DND-41 (cell line): ENCODE measurements around the gene DIS3L.
"Not testable (repeated sequence)": the region's sequence is repeated elsewhere in the genome, so short reads cannot be mapped to it uniquely, and the experiment has no call there.

ENCODE experiments used
- ATAC-seq: fragments of 200-7000 bp; cut with Tn5 transposase; 3 replicates; pipeline ENCODE4 v1.9.1; 2021; ENCODE audit warnings: low read depth; ENCODE audit not compliant: insufficient read depth
- DNase-seq: peaks from one replicate; pipeline ENCODE4 v3.0.0-alpha.2; 2020
- H2AFZ ChIP-seq: 2 replicates; pipeline ENCODE4 v1.6.0; 2012; ENCODE audit warnings: low read depth, low read length
- H3K27ac ChIP-seq: 2 replicates; pipeline ENCODE4 v1.5.1; 2012; ENCODE audit warnings: low read length, inconsistent platforms
- H3K27me3 ChIP-seq: fragments of 200-600 bp; sonication (generic); 2 replicates; pipeline ENCODE4 v1.6.0; 2012; ENCODE audit warnings: low read length, mild to moderate bottlenecking, inconsistent platforms; ENCODE audit not compliant: insufficient read depth, poor library complexity
- H3K36me3 ChIP-seq: 2 replicates; pipeline ENCODE4 v1.5.1; 2012; ENCODE audit warnings: low read length, inconsistent platforms; ENCODE audit not compliant: insufficient read depth
- H3K4me1 ChIP-seq: 2 replicates; pipeline ENCODE4 v1.5.1; 2012; ENCODE audit warnings: mild to moderate bottlenecking, low read length; ENCODE audit not compliant: insufficient read depth
- H3K4me2 ChIP-seq: 2 replicates; pipeline ENCODE4 v1.6.0; 2012; ENCODE audit warnings: mild to moderate bottlenecking, moderate library complexity, low read length, inconsistent platforms; ENCODE audit not compliant: insufficient read depth
- H3K4me3 ChIP-seq, 2 experiments: fragments of 200-600 bp in 1 of 2; shearing (Covaris generic) in 1 of 2; 2 replicates each; pipeline ENCODE4 v1.5.1; 2012 to 2016; ENCODE audit warnings: inconsistent platforms in 2 of 2, low read length in 2 of 2, mild to moderate bottlenecking in 2 of 2, low read depth in 1 of 2, moderate library complexity in 1 of 2
- H3K79me2 ChIP-seq: 2 replicates; pipeline ENCODE4 v1.6.0; 2012; ENCODE audit warnings: low read length, inconsistent platforms; ENCODE audit not compliant: insufficient read depth
- H3K9ac ChIP-seq: 2 replicates; pipeline ENCODE4 v1.6.0; 2012; ENCODE audit warnings: low read depth, mild to moderate bottlenecking, inconsistent platforms, low read length, moderate library complexity
- H3K9me3 ChIP-seq: 2 replicates; pipeline ENCODE4 v1.5.1; 2012; ENCODE audit warnings: low read length, moderate library complexity, mild to moderate bottlenecking, inconsistent platforms; ENCODE audit not compliant: insufficient read depth, severe bottlenecking
- H4K20me1 ChIP-seq: 2 replicates; pipeline ENCODE4 v1.6.0; 2012; ENCODE audit warnings: low read length; ENCODE audit not compliant: insufficient read depth
- CTCF ChIP-seq: IDR thresholded peaks from 2 replicates; pipeline ENCODE4 v1.5.1; 2012; ENCODE audit warnings: borderline replicate concordance, low read length, moderate library complexity, mild to moderate bottlenecking; ENCODE audit not compliant: poor library complexity, severe bottlenecking; ENCODE audit errors: extremely low read depth
- EZH2 ChIP-seq: IDR thresholded peaks from 3 replicates; pipeline ENCODE4 v1.6.1; 2012; ENCODE audit warnings: borderline replicate concordance, low read depth, mild to moderate bottlenecking, moderate library complexity, low read length, inconsistent platforms; ENCODE audit not compliant: severe bottlenecking

The DIS3L gene

GRCh38 chr15:66356077-66356358, 62.6 kb downstream of the DIS3L start:
- Histone ChIP-seq H2AFZ (peak overlapping the region; percentile 77), H3K27ac (peak overlapping the region; percentile 84)

DNA sequence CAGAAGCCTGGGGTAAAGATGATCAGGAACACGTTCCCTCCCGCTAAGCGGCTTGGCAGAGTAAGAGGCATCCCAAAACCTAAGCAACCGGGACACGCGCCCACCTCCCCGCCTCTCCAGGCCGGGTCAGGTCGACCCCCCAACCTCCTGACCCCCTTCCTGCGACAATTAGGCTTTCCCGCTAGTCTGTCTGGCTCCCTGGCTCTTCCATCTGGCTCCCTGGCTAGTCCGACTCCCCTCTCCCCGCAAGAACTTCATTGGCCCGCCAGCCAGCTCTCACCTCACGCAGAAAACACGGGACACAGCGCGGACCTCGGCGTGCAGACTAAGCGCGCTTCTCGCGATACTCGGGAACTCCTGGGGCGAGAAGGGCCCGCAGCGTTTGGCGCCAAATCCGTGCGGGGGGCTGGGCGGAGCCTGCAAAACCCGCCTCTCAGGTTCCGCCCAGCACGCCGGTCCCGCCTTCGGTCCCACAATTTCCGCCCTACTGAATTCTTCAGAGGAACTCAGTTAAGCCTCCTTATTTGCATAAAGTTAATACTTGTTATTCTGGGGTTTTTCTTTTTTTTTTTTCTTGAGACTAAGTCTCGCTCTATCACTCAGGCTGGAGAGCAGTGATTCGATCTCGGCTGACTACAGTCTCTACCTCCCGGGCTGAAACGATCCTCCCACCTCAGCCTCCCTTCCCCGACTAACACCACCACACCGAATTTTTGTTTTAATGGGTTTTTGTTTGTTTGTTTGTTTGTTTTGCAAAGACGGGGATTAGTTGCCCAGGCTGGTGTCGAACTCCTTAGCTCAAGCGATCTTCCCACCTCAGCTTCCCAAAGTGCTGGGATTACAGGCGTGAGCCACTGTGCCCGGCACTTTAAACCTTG, 63.2 kb downstream of the DIS3L start, which contains the start of gene TIPIN:
Gene TIPIN (minus strand): TSS at position 327 of the 878 bp plus-strand sequence. CDS start 3,738 bp downstream, outside the sequence.
- Histone ChIP-seq H2AFZ (peak within 1 kb of the TSS; percentile 77), H3K9me3 (no peaks in the 10 kb centered on the region), H3K79me2 (peaks cover 41% of the 10 kb centered on the region), H3K4me1 (peaks cover 24% of the 10 kb centered on the region), H3K9ac (peak within 1 kb of the TSS; percentile 73), H3K27me3 (no peaks in the 10 kb centered on the region), H3K36me3 (peaks cover 12% of the 10 kb centered on the region), H3K4me2 (peak within 1 kb of the TSS; percentile 67), H3K27ac (peak within 1 kb of the TSS; percentile 84), H4K20me1 (no peaks in the 10 kb centered on the region), H3K4me3 (peak within 1 kb of the TSS; percentile 38 to 65)
- ATAC-seq = peak; percentile 96
- TF ChIP-seq CTCF = no peak
- peak; percentile 96 for DNase-seq

More at GRCh38 chr15:66356077-66356358, 62.6 kb downstream of the DIS3L start:
- Histone ChIP-seq H4K20me1 (no peaks in the 10 kb centered on the region), H3K4me1 (peaks cover 24% of the 10 kb centered on the region), H3K4me3 (peak overlapping the region; percentile 38 to 65), H3K9ac (peak overlapping the region; percentile 73), H3K27me3 (no peaks in the 10 kb centered on the region), H3K4me2 (peak overlapping the region; percentile 67), H3K9me3 (no peaks in the 10 kb centered on the region), H3K79me2 (peaks cover 41% of the 10 kb centered on the region), H3K36me3 (peaks cover 18% of the 10 kb centered on the region)
- no peak for DNase-seq
- no peak for ATAC-seq
- TF ChIP-seq EZH2 (no peak), CTCF (no peak)

DNA sequence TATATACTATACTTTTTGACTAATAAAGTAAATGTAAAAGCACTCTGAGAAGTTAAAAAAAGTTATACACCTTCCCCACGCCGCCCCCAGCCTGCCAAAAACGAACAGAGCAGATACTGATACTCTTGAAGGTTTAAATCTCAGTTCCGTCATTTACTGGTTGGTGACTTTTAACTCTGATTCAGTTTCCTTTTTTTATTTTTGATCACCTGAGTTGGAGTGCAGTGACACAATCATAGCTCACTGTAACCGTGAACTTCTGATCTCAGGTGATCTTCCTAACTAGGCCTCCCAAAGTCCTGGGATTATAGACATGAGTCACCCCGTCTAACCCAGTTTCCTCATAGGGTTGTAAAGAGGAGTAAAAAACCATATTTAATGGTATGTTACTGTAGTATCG, 66.4 kb downstream of the DIS3L start:
- Histone ChIP-seq H3K36me3 (no peaks in the 10 kb centered on the region), H3K4me3 (no peak overlapping the region), H4K20me1 (no peaks in the 10 kb centered on the region), H2AFZ (no peak overlapping the region), H3K27me3 (no peaks in the 10 kb centered on the region), H3K9me3 (no peaks in the 10 kb centered on the region), H3K4me2 (no peak overlapping the region), H3K4me1 (peaks cover 16% of the 10 kb centered on the region), H3K27ac (no peak overlapping the region), H3K79me2 (peaks cover 17% of the 10 kb centered on the region), H3K9ac (no peak overlapping the region)
- ATAC-seq = no peak
- TF ChIP-seq CTCF = no peak
- TF ChIP-seq EZH2 = no peak
- no peak for DNase-seq

DNA sequence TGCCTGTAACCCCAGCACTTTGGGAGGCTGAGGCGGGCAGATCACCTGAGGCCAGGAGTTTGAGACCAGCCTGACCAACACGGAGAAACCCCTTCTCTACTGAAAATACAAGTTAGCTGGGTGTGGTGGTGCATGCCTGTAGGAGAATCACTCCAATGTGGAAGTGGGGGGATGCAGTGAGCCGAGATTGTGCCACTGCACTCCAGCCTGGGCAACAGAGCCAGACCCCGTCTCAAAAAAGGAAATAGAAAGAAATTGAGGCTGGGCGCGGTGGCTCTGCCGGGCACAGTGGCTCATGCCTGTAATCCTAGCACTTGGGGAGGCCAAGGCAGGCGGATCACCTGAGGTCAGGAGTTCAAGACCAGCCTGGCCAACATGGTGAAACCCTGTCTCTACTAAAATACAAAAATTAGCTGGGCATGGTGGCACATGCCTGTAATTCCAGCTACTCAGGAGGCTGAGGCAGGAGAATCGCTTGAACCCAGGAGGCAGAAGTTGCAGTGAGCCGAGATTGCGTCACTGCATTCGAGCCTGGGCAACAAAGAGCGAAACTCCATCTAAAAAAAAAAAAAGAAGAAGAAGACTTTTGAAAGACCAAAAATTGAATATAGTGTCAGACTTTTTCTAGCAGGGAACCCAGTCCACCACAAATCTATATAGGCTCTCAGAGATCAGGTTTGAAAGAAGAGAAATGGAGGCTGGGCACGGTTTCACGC, 68.5 kb downstream of the DIS3L start:
- H3K9me3 ChIP-seq, H4K20me1 ChIP-seq, DNase-seq, H3K27ac ChIP-seq, H2AFZ ChIP-seq, H3K4me2 ChIP-seq, H3K36me3 ChIP-seq, ATAC-seq, H3K79me2 ChIP-seq, H3K9ac ChIP-seq, H3K27me3 ChIP-seq, H3K4me3 ChIP-seq, H3K4me1 ChIP-seq: not testable (repeated sequence)
